A549 treated with RU486 at 1 μM for 4 hours (cell line): Measurements from ENCODE around the gene TRPC3. TPM values are rescaled to one million over a fixed set of nuclear protein-coding genes. Genes with fewer than 3 reads are reported as not detected.

Experiments
- total RNA-seq: library from RNA; stranded (reverse); fragments of 200-300 nt; extraction: Qiagen RNA extraction; gene quantifications from 5 replicates; pipeline ENCODE4 v1.2.3, GENCODE V29; 2022; ENCODE audit warnings: low read depth

Gene TRPC3
- total RNA-seq: 0.07 to 0.16 TPM (median 0.08 TPM) in 3 of 5 replicates, not detected in the others

GRCh38 chr4:121951521-121952110 lies at the start of gene TRPC3:
TRPC3 (minus strand) TSS chr4:121952060; CDS start chr4:121951680, 380 bp downstream.

DNA sequence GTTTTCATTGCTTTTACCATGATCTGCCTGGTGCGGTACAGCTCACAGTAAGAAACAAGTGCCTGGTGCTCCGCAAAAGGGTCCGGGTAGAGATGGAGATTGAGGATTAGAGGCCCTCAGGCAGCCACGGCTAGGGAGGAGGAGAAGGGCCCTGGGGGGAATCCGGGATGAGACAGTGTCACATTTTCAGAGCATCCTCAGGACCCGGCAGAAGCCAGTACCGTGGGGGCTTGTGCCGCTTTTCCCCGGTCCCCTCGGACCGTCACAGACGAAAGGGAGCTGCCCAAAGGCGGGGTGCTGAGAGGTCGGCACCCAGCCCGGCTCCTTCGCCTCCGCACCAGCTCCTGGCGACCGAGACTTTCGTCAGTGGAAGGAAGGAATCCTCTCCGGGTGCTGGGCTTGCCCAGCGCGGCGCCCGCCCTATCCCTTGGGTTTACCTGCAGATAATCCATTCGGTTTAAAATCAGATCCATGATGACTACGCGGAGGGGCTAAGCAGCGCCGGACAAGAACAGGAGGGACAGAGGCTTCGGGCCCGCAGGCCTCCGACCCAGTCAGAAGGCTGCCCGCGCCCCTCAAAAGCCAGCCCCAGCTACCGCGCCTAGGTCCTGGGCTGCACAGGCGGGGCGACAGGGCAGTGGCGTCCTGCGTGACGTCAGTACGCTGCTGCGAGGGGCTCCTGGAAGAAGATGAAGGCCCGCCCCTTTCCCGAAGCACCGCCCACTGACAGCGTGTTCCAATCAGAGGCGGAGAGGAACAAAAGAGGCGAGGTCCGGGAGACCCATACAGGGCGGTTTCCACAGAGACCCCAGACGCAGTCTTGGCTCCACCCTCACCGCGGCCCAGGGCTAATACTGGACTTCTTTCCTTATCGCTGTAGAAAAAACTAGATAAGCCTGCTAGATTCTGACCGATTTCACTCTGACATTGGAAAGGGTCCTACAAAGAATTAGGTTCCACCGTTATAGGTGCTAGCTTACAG lies 81.7 kb downstream of the TRPC3 start, which contains the start of gene BBS7:
Gene BBS7 (minus strand): TSS at position 634 of the 982 bp plus-strand sequence. CDS start 161 bp downstream, at position 473.

Other genes starting within 250 kb of the TRPC3 start
- gene SMIM43, start 186.9 kb downstream of the TRPC3 start, total RNA-seq: 0.20 to 0.37 TPM (median 0.33 TPM) in 5 replicates
- gene EXOSC9, start 150.7 kb downstream of the TRPC3 start, total RNA-seq: 28.6 to 39.5 TPM (median 29.8 TPM) in 5 replicates
- gene CCNA2, start 128.2 kb downstream of the TRPC3 start, total RNA-seq: 29.9 to 51.0 TPM (median 47.8 TPM) in 5 replicates
- gene BBS7, start 81.6 kb downstream of the TRPC3 start, total RNA-seq: 12.0 to 13.7 TPM (median 12.9 TPM) in 5 replicates
- 4.4 to 8.2 TPM (median 8.2 TPM) in 5 replicates for gene BLTP1, start 200.3 kb upstream of the TRPC3 start, total RNA-seq